HepG2 (cell line): ENCODE data around the gene PBX4. TPM values are rescaled to one million over a fixed set of nuclear protein-coding genes. Genes with fewer than 3 reads are reported as not detected.

Experiments used
- ATF5 ChIP-seq: sonication (generic); formaldehyde crosslinking; IDR thresholded peaks from 2 replicates; pipeline ENCODE4 v1.4.0; 2020; ENCODE audit warnings: mild to moderate bottlenecking, low read depth, missing genetic modification reagents
- FOXO4 ChIP-seq: sonication (generic); formaldehyde crosslinking; conservative IDR thresholded peaks from 2 replicates; pipeline ENCODE4 v1.8.1; 2023; ENCODE audit warnings: missing genetic modification reagents
- IRX3 ChIP-seq: sonication (generic); formaldehyde crosslinking; IDR thresholded peaks from 2 replicates; pipeline ENCODE4 v1.8.1; 2023; ENCODE audit warnings: mild to moderate bottlenecking, low read depth, missing genetic modification reagents, borderline replicate concordance
- NFKBIZ ChIP-seq: IDR thresholded peaks from 2 replicates; pipeline ENCODE4 v1.6.1; 2018; ENCODE audit warnings: missing genetic modification reagents, missing compliant biosample characterization
- PHF21A ChIP-seq: sonication (generic); formaldehyde crosslinking; IDR thresholded peaks from 2 replicates; pipeline ENCODE4 v1.5.0; 2020; ENCODE audit warnings: mild to moderate bottlenecking, missing genetic modification reagents
- RORA ChIP-seq: sonication (generic); formaldehyde crosslinking; IDR thresholded peaks from 2 replicates; pipeline ENCODE4 v1.5.0; 2020; ENCODE audit warnings: mild to moderate bottlenecking, missing genetic modification reagents, moderate library complexity
- SIX1 ChIP-seq: sonication (generic); formaldehyde crosslinking; IDR thresholded peaks from 2 replicates; pipeline ENCODE4 v1.4.0; 2020; ENCODE audit warnings: missing genetic modification reagents, borderline replicate concordance
- ZFP41 ChIP-seq: sonication (generic); formaldehyde crosslinking; IDR thresholded peaks from 2 replicates; pipeline ENCODE4 v1.4.0; 2020; ENCODE audit warnings: mild to moderate bottlenecking, missing genetic modification reagents, borderline replicate concordance
- ZHX2 ChIP-seq, 2 experiments: sonication (generic) in 1 of 2; formaldehyde crosslinking in 1 of 2; IDR thresholded peaks; 2 replicates each; pipeline versions ENCODE4 v1.6.1 to v1.9.0; 2014 to 2022; ENCODE audit warnings: antibody characterized with exemption in 1 of 2, borderline replicate concordance in 1 of 2, inconsistent platforms in 1 of 2, low read depth in 1 of 2, missing genetic modification reagents in 1 of 2
- ZNF101 ChIP-seq: sonication (generic); formaldehyde crosslinking; IDR thresholded peaks from 2 replicates; pipeline ENCODE4 v1.4.0; 2020; ENCODE audit warnings: mild to moderate bottlenecking, low read depth, missing genetic modification reagents, borderline replicate concordance
- ZNF230 ChIP-seq: sonication (generic); formaldehyde crosslinking; IDR thresholded peaks from 2 replicates; pipeline ENCODE4 v1.4.0; 2020; ENCODE audit warnings: mild to moderate bottlenecking, missing genetic modification reagents
- ZNF501 ChIP-seq: sonication (generic); formaldehyde crosslinking; IDR thresholded peaks from 2 replicates; pipeline ENCODE4 v1.5.1; 2020; ENCODE audit warnings: mild to moderate bottlenecking, moderate library complexity, missing genetic modification reagents
- ZNF83 ChIP-seq: sonication (generic); formaldehyde crosslinking; IDR thresholded peaks from 2 replicates; pipeline ENCODE4 v1.4.0; 2020; ENCODE audit warnings: missing genetic modification reagents, mild to moderate bottlenecking, borderline replicate concordance
- polyA plus RNA-seq, 8 experiments: library from polyadenylated mRNA; depleted of rRNA in 3 of 8; stranded (reverse) in 7 of 8; unstranded in 1 of 8; fragments of >200 nt; fragmentation: Illumina TruSeq in 4 of 8; extraction: Trizol in 4 of 8; gene quantifications; 2 replicates each; pipeline versions ENCODE4 v1.2.1 to v1.2.3, GENCODE V29; 2011 to 2016; ENCODE audit warnings: low read depth in 4 of 8, missing spikeins in 1 of 8, mixed read lengths in 1 of 8; ENCODE audit not compliant: insufficient read depth in 1 of 8
- total RNA-seq, 5 experiments: library from RNA; depleted of rRNA; stranded (reverse); fragments of >200 nt; fragmentation: Illumina TruSeq; extraction: Trizol; gene quantifications; 2 replicates each; pipeline ENCODE4 v1.2.3, GENCODE V29; 2016; ENCODE audit warnings: low read depth in 1 of 5
- TF ChIP-seq, protein P1 (sequence below): sonication (generic); formaldehyde crosslinking; IDR thresholded peaks from 2 replicates; pipeline ENCODE4 v1.4.0; 2020; ENCODE audit warnings: mild to moderate bottlenecking, missing genetic modification reagents
- TF ChIP-seq, protein P2 (sequence below): IDR thresholded peaks from 2 replicates; pipeline ENCODE4 v1.6.1; 2016; ENCODE audit warnings: low read depth

Gene PBX4
- total and polyA plus RNA-seq, 2 of the 13 experiments (the other 11 are each of a cell fraction or from before 2014, with no cell fraction given) = not detected

DNA sequence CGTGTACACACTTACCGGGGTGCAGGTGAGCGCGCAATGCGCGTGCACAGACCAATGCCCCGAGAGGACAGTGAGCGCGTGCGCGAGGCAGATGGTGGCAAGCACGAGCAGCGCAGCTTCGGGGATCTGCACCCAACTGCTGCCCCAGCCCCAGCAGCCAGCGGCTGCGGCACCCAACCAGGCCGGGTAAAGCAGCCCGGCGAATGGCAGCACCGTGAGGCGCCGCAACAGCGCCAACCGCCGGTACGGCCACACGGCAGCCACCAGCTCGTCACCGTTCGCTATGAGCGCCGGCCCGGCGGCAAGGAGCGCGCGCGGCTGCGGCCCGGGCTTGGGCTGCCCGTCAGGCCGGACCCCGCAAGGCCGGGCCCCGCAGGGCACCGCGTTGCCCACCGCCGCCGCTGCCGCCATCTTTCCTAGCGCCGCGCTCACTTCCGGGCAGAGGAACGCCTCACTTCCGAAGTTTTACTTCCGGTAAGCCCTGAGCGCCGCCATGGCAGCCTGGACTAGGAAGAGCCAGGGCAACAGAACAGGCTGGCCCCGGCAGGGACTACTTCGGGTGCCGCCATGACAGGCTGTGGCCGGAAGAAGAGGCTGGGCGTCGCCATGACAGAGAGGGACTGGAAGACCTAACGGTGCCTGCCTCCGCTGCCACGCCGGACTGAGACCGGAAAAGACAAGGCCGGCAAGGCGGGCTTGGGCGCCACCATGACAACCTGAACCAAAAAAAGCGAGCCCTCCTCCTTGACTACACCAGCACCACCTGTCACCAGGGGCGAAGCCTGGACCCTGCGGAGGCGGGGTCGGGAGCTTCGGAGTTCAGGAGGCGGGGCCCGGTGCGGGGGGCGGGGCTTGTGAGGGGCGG is 45.0 kb upstream of the PBX4 start, which contains the start of gene ATP13A1 (continued):
- TF ChIP-seq PHF21A (CRISPR knock-in tag) (no peak), ZFP41 (CRISPR knock-in tag) (no peak; the same call in 1 of the 2 replicates), ZHX2 (IDR thresholded peaks at IDR 0.05; ENCODE audit: low read depth) (peak; percentile 94), ZHX2 (CRISPR knock-in tag; IDR thresholded peaks at IDR 0.05; ENCODE audit: borderline replicate concordance) (0 out of 2 replicates have a peak, but pooled peaks have one; percentile 11), ZNF230 (CRISPR knock-in tag) (no peak), ZNF101 (no peak), NFKBIZ (CRISPR knock-in tag) (no peak), IRX3 (peak; percentile 85; the same call in 1 of the 2 replicates), RORA (CRISPR knock-in tag) (no peak), ATF5 (CRISPR knock-in tag) (0 out of 2 replicates have a peak, but pooled peaks have one; percentile 23), ZNF83 (CRISPR knock-in tag) (no peak), FOXO4 (CRISPR knock-in tag) (no peak), SIX1 (CRISPR knock-in tag) (no peak), ZNF501 (CRISPR knock-in tag) (no peak)
- TF ChIP-seq, protein P1, sequence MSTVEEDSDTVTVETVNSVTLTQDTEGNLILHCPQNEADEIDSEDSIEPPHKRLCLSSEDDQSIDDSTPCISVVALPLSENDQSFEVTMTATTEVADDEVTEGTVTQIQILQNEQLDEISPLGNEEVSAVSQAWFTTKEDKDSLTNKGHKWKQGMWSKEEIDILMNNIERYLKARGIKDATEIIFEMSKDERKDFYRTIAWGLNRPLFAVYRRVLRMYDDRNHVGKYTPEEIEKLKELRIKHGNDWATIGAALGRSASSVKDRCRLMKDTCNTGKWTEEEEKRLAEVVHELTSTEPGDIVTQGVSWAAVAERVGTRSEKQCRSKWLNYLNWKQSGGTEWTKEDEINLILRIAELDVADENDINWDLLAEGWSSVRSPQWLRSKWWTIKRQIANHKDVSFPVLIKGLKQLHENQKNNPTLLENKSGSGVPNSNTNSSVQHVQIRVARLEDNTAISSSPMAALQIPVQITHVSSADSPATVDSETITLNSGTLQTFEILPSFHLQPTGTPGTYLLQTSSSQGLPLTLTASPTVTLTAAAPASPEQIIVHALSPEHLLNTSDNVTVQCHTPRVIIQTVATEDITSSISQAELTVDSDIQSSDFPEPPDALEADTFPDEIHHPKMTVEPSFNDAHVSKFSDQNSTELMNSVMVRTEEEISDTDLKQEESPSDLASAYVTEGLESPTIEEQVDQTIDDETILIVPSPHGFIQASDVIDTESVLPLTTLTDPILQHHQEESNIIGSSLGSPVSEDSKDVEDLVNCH (CRISPR knock-in tag) = no peak
- TF ChIP-seq, protein P2, sequence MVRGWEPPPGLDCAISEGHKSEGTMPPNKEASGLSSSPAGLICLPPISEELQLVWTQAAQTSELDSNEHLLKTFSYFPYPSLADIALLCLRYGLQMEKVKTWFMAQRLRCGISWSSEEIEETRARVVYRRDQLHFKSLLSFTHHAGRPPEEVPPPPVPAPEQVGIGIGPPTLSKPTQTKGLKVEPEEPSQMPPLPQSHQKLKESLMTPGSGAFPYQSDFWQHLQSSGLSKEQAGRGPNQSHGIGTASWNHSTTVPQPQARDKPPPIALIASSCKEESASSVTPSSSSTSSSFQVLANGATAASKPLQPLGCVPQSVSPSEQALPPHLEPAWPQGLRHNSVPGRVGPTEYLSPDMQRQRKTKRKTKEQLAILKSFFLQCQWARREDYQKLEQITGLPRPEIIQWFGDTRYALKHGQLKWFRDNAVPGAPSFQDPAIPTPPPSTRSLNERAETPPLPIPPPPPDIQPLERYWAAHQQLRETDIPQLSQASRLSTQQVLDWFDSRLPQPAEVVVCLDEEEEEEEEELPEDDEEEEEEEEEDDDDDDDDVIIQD (CRISPR knock-in tag) = no peak
